Esophagus squamous epithelium (tissue), 4 donors: ENCODE data around the gene LMOD1.

ENCODE experiments used
- CTCF ChIP-seq, 6 experiments: fragments of 450-650 bp in 4 of 6; fragments of 200-600 bp in 2 of 6; sonication (generic) in 2 of 6; IDR thresholded peaks; one replicate each; pipeline ENCODE4 v1.5.1; 2016 to 2019; ENCODE audit warnings: antibody characterized with exemption in 6 of 6, mild to moderate bottlenecking in 4 of 6, moderate library complexity in 4 of 6
- POLR2A ChIP-seq, 4 donors: fragments of 450-650 bp; IDR thresholded peaks; one replicate each; pipeline ENCODE4 v1.6.1; 2017; ENCODE audit warnings: antibody characterized with exemption in 4 of 4, mild to moderate bottlenecking in 4 of 4, moderate library complexity in 3 of 4

DNA sequence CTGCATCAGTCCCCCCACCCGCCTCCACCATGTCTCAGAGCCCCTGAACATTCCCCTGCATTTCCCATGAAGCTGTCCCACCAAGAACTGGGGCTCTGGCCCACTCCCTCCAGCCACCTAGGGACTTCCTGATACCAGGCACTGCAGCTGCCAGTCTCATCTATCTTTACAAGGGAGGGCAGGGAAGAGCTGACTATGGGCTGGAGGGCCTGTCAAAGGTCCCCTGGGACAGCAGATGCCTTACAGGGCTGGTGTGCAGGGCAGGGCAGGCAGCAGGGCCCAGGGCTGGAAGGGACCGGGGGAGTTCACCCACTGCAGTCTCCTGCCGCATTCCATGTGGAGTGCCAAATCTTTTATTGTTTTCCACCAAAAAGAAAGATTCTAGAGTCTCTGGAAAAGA, 40.0 kb downstream of the LMOD1 start:
- TF ChIP-seq CTCF (IDR thresholded peaks at IDR 0.05), result no peak
- no peak for TF ChIP-seq POLR2A (IDR thresholded peaks at IDR 0.05)
